ENCODE results near the gene CAMTA1. TPM values are rescaled to one million over a fixed set of nuclear protein-coding genes. Genes with fewer than 3 reads are reported as not detected.

The CAMTA1 gene
- total RNA-seq, 1 donor from 2014 or later = 47.9 TPM

GRCh38 chr1:7248549-7249199, 463.4 kb downstream of the CAMTA1 start:
- Histone ChIP-seq H3K27ac (no peak overlapping the region), H3K36me3 (no peaks in the 10 kb centered on the region), H3K9me3 (no peaks in the 10 kb centered on the region), H3K4me1 (no peaks in the 10 kb centered on the region), H3K4me3 (no peak overlapping the region), H3K27me3 (ENCODE audit: low read depth) (no peaks in the 10 kb centered on the region)
- DNase-seq (no peak), ATAC-seq (no peak)
- no peak for TF ChIP-seq CTCF (IDR thresholded peaks at IDR 0.05)
- intact Hi-C loops (cut with DNase I) = no loop called here

GRCh38 chr1:7249516-7249915, 464.3 kb downstream of the CAMTA1 start:
- DNase-seq = no peak
- Histone ChIP-seq H3K36me3 (no peaks in the 10 kb centered on the region), H3K4me3 (no peak overlapping the region), H3K27ac (no peak overlapping the region), H3K4me1 (no peaks in the 10 kb centered on the region), H3K27me3 (ENCODE audit: low read depth) (no peaks in the 10 kb centered on the region), H3K9me3 (no peaks in the 10 kb centered on the region)
- TF ChIP-seq CTCF (IDR thresholded peaks at IDR 0.05) = no peak
- intact Hi-C loops (cut with DNase I) = no loop called here
- ATAC-seq = no peak

- ATAC-seq (no peak), DNase-seq (no peak)
- no peak for TF ChIP-seq CTCF (IDR thresholded peaks at IDR 0.05)
- intact Hi-C loops (cut with DNase I) = no loop called here
- Histone ChIP-seq H3K36me3 (no peaks in the 10 kb centered on the region), H3K4me1 (no peaks in the 10 kb centered on the region), H3K27me3 (ENCODE audit: low read depth) (no peaks in the 10 kb centered on the region), H3K27ac (no peak overlapping the region), H3K9me3 (no peaks in the 10 kb centered on the region), H3K4me3 (no peak overlapping the region)
These were observed 464.9 kb downstream of the CAMTA1 start for GRCh38 chr1:7250176-7250575.

- H3K36me3 ChIP-seq = no peaks in the 10 kb centered on the region
- ATAC-seq (no peak), DNase-seq (no peak)
- intact Hi-C loops (cut with DNase I) = no loop called here
- no peak overlapping the region for H3K27ac ChIP-seq
- H3K9me3 ChIP-seq = no peaks in the 10 kb centered on the region
- no peaks in the 10 kb centered on the region for H3K27me3 ChIP-seq (ENCODE audit: low read depth)
- no peaks in the 10 kb centered on the region for H3K4me1 ChIP-seq
- no peak for TF ChIP-seq CTCF (IDR thresholded peaks at IDR 0.05)
- H3K4me3 ChIP-seq = no peak overlapping the region
These were observed 465.6 kb downstream of the CAMTA1 start for GRCh38 chr1:7250597-7251453.

GRCh38 chr1:7251454-7251800, 466.2 kb downstream of the CAMTA1 start:
- no peak overlapping the region for H3K27ac ChIP-seq
- TF ChIP-seq CTCF (IDR thresholded peaks at IDR 0.05) = no peak
- H3K36me3 ChIP-seq = no peaks in the 10 kb centered on the region
- no peak for DNase-seq
- no peak for ATAC-seq
- no peak overlapping the region for H3K4me3 ChIP-seq
- no peaks in the 10 kb centered on the region for H3K9me3 ChIP-seq
- intact Hi-C loops (cut with DNase I) = no loop called here
- no peaks in the 10 kb centered on the region for H3K27me3 ChIP-seq (ENCODE audit: low read depth)
- no peaks in the 10 kb centered on the region for H3K4me1 ChIP-seq

All from lower lobe of right lung (tissue), 2 donors.